Effector CD8-positive, alpha-beta T cell (primary cell): ENCODE results near the gene NPM1.

Experiments
- DNase-seq: peaks from one replicate; lab custom pipeline; 2025; lab: John Stamatoyannopoulos, UW

Gene NPM1

DNA sequence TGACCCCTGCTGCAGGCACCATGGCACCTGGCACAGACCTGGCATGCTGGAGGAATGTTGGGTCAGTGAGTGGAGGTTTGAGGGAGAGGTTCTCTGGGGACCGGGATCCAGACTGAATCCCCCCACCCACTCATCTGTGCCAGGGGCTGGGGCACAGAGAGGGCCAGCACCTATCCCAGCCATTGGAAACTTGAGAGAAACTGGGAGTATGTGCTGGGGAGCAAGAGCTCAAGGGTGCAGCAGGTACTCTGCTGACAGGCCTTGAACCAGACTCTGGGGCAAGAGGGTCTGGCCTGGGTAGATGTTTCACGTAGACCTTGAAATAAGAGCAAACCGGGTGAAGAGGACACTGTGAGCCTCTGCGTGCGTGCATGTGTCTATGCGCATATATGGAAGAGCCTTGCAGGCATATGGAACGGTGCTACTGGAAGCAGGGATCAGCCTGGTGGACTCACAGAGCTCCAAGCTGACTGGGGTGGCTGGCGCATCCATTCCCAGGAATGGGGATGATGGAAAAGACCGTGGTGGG is 40.6 kb downstream of the NPM1 start:
- no peak for DNase-seq

DNA sequence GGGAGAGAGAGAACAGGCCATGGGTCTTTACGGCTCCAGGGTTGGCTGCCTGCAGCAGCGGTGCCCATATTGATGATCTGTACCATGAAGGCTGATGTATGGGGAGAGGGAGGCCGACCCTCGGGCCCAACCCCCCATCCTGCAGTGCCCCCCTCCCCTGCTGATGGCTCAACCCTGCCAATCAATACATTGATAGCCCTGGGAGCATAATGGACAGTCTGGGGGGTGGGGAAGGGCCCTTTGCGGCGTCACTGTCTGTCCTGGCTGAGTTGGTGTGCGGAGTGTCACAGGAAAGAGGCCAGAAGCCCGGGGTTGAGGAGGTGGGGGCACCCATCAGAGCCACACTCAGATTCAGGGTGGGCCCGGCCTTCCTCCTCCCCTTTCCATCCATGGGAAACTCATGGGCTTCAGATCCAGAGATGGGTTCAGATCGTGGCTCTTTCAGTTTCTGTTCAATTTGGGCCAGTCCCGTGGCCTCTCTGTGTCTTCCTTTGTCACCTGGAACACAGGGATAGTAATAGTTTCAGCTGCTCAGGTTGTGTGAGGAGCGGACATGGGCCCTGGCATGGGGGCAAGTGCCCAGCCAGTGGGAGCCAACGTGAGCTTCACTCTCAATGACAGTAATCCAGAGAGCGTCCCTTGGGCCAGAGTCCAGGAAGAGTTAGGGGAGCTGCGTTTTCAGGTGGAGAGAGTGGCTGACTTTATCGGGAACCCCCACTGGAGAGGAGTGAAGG is 41.3 kb downstream of the NPM1 start:
- no peak for DNase-seq

DNA sequence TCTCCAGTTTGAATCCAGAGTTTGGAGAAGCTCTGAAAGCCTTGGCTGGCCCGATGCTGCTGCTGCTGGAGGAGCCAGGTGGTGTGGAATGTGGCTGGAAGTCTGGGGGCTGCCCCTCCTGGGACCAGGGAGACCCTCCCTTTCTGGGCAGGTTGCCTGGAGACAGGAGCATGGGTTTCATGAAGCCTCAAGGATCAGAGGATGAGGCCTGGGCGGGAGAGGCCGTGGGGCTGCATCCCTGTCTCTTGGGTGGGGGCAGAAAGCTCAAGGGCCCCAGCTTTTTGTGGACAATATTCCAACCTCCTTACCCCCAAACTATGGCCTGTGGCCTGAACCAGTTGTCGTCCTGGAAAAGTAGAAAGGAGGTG is 41.9 kb downstream of the NPM1 start:
- no peak for DNase-seq

DNA sequence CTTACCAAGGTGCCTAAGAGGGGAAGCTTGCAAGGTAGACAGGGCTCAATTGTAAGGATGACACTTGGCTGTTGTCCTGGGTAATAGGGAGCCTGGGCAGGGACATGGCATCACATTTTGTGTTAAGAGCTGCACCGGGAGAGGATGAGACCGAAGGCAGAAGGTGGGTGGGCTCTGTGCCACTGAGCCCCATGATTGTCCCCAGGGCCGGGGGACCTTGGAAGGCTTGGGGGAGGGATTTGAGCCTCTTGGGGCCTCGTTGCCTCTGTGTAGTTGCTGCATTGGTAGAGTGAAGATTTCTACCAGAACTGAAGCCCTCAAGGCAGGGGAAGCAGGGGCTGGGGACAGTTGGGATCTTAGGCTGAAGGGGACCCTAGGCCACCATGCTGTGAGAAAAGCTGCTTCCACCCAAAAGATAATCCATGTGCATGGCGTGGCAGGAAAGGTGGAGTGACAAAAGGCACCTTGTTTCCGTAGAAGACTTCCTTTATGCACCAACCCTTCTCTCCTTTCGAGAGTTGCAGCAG is 43.7 kb downstream of the NPM1 start:
- no peak for DNase-seq

DNA sequence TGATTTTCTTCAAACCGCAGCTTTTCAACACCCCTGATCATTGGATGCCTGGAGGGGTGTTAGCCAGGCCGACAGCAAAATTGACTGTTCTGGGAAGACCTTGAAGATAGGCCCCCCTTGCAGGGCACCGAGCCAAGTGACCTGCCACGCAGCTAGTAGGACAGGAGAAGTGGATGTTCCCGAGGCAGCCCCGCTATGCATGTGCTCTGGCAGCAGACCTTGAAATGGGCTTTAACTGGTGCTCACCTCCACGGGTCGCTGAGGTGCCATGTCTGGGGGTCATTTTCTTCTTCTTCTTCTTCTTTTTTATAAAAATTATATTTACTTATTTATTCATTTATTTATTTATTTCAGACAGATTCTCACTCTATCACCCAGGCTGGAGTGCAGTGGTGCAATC is 44.4 kb downstream of the NPM1 start:
- no peak for DNase-seq

DNA sequence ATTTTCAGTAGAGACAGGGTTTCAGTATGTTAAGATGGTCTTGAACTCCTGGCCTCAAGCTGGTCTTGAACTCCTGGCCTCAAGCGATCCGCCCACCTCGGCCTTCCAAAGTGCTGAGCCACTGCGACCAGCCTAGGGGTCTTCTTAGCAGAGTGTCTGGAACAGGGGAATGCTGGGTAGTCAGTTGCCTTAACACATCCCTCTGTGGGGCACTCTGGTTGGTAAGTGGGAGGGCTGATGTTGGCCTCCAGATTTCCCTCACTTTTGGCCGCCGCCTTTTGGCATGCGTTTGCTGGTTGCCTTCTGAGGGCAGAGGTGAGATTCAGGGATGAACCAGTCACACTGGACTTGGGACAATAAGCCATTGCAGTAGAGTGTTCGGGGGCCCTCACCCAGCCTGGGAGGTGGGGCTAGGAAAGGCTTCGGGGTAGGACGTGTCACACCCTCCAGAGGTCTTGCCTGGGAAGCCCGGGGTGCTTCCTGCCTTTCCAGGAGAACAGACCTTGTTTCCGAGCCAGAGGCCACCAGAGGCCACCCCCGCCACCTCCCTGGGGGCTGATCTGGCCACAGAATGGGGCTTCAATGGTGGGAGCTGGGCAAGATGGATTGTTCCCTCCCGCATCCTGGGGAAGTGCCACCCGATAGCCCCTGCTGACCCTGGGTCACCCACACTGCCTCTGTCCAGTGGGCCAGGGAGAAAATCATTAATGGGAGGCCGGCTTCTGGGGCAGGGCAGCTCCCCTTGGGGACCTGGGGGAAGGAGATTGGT is 45.1 kb downstream of the NPM1 start:
- no peak for DNase-seq

DNA sequence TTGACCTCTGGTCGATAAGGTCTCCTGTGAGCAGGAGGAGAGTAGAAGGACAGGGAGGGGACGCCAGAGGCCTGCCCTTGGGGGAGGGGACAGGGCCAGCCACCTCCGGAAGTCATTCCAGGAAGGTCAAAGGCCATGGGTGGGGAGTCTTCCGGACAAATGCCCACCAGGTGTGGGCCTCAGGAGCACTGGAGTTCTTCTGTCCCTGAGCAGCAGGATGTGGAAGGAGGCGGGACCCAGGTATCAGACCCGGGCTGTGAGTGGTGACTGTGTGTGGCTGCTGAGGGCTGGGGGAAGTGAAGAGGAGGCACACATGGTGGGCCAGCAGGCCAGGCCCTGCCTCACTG is 45.7 kb downstream of the NPM1 start:
- no peak for DNase-seq

DNA sequence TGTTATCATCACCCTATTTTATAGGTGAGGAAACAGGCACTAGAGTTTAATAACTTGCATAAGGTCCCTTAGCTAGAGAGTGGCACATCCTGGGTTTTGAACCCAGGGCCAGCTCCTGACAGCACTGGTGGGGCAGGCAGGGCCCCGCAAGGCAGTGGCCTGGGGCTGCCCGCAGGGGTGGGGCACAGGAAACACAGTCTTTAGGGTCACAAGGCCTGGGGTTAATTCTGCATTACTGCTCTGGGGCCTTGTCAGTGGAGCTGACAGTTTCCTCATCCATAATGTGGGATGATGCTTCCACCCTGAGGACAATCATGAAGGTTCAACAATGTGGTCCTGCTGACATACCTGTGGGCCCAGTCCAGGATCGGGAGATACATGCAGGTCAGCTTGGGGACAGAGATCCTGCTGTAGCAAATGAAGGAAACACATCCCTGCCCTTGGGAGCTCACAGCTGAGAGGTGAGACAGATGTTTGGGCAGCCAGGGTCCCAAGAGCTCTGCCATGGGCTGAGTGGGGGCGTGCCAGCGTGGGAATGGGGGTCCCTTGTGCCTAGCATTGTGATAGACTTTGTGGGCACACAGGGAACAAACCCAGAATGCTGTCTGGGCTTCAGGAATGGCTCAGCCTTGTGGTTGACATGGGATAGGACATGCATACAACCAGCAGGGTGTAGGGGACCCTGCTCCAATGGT is 46.5 kb downstream of the NPM1 start:
- no peak for DNase-seq

DNA sequence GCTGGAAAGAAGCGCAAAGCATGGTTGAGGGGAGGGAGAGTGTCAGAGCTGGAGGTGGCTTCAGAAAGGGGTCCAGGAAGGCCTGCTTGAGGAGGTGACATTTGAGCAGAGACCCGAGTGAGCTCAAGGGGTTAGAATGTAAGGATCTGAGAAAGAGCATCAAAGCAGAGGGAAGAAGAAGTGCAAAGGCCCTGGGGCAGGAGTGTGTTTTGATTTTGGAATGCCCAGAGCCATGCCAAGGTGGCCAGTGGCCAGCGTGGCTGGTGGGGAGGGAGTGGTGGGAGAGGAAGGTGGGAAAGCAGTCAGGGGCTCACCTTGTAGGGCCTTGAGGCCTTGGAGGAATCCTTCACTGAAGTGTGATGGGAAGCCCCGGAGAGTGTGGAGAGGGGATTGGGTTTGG is 47.2 kb downstream of the NPM1 start:
- no peak for DNase-seq

DNA sequence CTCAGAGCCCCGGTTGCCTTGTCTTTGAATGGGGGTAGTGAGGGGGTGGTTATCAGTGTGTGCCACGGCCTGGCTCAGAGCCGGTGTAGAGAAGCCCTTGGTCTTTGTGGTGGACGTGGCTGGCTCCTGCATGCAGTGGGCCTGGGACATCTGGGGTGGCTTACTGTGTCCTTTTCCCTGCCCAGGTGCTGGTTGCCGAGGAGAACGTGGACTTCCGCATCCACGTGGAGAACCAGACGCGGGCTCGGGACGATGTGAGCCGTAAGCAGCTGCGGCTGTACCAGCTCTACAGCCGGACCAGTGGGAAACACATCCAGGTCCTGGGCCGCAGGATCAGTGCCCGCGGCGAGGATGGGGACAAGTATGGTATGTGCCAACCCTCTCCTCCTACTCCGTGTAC is 48.3 kb downstream of the NPM1 start:
- no peak for DNase-seq

DNA sequence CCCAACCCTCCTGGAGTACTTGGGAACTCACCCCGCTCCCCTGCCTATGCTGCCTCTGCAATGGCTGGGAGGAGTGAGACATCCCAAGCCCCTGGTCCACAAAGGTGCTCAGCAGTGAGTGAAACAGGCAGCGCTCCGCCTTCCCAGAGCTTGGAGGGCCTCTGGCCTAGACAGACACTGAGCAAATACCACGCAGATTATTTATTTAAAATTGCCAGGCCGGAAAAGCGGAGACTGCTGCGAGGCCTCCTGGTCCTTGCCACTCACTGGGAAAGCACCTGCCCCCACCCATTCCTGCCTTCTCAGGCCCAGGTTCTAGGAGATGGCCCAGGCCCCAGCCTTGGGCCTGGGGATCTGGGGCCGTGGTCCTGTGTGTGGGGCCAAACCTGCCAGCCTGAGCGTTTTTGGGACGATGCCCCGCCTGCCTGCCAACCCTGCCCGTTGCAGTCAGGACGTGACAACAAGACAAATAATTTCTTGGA is 49.2 kb downstream of the NPM1 start:
- DNase-seq, result no peak

DNA sequence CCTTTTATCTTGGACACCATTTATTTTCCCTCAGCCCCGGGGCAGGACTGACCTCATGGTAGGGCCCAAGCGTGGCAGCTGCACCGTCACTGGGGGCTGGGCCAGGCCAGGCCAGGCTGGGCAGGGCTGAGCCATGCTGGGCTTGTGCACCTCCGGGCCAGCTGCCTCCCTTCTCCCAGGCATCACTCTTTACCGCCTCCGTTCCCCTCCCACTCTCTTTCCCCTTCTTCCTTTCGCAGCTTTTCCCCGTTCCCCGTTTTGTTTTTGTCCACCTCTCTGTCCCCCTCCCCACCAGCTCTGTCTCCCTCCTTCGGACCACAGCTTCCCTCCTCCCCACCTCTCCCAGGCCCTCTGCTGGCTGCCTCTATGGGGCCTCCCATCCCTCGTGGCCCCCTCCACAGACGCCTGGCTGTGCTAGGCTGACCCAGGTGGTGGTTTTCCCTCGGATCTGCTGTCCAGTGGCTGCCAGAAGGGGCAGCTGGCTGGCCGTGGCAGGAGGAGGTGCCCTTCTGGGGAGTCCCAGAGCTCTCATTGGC is 49.7 kb downstream of the NPM1 start:
- DNase-seq, result no peak

DNA sequence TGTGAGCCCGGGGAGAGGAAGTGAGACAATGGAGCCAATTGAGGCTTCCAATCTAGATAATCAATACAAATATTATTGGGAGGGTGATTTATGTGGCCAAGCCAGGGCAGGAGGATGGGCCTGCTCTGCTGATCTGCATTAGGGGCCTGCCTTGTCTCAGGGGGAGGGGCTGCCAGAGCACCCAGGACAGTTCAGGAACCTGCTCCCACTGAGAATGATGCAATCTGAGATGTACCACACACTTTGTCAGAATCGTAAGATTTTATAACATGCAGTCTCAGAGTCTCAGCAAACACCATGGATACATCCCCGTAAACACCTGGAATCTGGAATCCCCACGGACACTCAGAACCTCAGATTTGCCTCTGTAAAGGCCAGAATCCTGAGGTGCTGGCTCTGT is 51.1 kb downstream of the NPM1 start:
- DNase-seq, result no peak

DNA sequence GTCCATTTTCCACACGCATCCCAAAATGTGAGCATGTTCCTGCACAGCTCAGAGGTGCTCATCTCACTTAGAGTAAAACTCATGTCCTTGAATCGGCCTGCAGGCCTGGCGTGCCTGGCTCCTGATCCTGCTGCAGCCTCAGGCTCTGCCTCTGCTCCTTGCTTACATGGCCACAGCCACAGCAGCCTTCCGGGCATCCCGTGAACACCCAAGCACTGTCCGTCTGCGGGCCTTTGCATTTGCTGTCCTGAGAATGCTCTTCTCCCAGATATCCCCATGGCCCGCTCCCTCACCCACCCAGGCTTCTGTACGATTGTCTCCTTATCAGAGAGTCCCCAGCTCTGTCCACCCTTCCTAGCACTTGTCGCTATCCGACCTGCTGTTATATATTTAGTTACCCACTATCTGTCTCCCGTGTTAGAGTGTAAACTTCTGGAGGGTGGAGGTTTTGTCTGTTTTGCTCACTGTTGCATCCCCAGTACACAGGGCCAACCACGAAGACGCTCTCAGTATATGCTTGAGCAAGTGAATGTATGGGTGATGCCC is 53.7 kb downstream of the NPM1 start:
- no peak for DNase-seq

DNA sequence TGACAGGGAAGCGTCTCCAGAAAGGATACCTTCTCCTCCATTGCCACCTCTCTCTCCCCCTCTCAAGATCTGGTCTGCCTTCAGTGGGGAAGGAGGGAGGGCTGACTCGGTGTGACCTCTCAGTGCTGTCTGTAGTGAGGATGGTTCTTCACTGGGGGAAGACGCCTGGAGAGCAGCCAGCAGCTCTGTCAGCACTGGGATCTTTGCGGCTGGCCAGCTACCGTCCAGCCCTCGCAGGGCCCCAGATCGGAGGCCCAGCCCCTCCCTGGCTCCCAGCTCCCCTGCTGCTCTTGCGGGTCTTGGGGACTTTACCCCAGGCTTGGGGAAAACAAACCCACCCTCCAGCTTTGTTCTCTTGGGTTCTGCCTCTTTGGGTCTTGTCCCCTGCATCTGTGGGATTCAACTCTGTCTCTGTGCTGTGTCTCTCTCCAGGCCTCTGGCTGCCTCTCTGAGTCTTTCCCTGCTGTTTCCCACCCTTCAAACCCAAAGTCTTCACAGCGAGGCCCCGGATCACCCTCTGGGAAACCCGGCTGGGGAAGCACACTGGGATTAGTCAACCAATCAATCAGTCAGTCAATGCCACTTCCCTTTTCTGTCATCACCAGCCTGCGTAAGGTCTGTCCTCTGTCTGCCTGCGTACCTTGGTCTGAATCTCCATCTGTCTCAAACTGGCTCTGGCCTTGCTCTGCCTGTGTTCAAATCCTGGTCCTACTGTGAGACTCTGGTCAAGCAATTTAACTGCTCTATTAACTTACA is 54.8 kb downstream of the NPM1 start:
- DNase-seq, result no peak

DNA sequence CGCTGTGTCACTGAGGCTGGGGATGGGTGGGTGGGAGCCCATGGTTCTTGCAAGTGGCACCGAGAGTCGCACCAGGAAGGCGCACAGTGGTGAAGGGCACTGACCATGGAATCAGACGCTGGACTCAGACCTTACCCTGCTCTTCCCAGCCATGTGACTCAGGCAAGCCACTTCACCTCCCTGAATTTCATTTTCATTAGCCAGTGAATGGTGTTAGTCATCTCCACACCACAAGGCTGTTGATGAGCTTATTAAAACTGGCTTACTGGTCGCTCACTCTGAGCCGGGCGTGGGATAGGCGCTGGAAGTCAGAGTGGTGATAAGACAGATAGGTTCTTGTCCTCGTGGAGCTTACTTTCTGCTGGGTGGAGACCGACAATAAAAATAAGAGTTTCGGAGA is 56.9 kb downstream of the NPM1 start:
- no peak for DNase-seq

DNA sequence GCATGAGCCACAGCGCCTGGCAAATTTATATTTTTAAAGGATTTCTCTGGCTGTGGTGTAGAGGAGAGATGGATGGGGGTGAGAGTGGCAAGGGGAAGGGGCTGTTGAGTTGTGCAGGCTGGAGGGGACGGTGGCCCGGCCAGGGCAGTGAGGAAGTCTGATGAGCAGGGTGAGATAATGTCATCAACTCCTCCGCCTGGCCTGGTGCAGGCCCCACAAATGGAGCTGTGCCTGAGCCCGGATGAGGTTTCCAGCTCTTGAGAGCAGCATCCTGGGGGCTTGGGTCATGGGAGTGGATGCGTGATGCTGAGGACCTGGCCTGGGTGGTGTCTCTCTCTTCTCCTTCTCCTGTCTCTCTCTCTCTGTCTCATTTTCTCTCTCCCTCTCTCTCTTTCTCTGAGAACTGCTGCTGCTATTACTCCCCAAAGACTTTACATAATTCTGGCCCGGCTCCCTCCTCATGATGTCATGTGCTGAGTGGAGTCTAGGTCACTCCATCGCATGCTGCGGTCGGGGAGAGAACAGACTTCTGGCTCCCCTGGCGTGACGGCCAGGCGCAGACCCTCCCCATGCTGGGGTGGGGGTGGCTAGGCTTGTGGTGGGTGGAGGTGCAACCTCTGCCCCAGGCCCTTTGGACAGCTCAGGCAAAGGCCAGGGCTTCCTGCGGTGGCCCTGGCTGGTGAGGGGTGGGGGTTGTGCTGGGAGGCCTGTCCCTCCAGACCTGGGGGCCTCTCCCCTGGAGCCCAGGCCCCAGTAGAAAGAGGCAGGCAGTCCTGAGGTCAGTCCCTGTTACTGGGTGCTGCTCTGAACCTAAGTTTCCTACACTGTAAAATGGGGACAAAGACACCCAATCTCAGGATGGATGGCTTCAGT is 58.2 kb downstream of the NPM1 start:
- no peak for DNase-seq

DNA sequence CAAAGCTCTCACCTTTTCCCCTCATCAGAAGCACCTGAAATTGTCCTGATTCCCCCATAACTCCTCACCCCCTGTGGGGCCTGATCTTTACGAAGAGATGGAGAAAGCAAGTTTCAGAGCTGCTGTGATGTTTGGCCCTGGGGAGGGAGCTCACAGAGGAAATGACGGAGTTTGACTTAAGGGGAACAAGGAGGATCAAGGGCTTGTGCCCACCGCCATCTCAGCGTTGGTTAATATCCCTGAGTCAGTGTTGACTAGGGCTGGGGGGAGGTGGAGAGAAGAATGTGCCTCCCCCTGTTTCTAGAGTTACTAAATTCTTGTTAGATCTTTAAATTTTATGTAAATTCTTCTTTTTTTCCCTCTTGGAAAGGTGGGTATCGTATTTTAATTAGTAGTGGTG is 59.6 kb downstream of the NPM1 start:
- no peak for DNase-seq

DNA sequence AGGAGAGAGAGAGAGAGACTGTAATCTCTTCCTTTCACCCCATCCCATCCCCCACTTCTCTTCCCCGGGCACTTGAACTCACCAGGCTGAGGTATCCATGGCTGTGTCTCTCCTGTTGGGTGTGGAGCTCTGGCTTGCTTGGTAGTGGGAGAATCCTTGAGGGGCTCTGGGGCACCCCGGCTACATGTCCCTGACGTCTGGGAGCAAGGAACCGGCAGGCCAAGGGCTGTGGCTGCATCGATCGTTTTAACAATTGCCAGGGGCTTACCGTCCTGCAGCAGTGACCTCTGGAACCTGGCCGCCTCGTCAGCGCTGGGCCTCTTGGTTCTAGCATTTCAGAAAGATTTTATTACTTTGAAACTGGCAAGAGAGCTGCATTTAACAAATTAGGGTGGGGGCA is 61.8 kb downstream of the NPM1 start:
- no peak for DNase-seq
